IMR-90 (cell line): ENCODE results near the gene IL12RB2. TPM values are rescaled to one million over a fixed set of nuclear protein-coding genes. Genes with fewer than 3 reads are reported as not detected.

Experiments
- ATAC-seq: fragments of 200-7000 bp; cut with Tn5 transposase; 2 replicates; pipeline ENCODE4 v1.9.1; 2020; ENCODE audit warnings: low read depth, mild to moderate bottlenecking, moderate library complexity
- BruUV-seq: library from RNA; stranded (reverse); fragments of 400-500 nt; replicated peaks from 2 replicates; lab custom pipeline; 2021; lab: Mats Ljungman, UMichigan
- CTCF ChIA-PET: fragments of 300-600 bp; formaldehyde crosslinking; extraction: SDS; loops from one replicate; lab custom pipeline; 2021; ENCODE audit warnings: antibody characterized with exemption; lab: Yijun Ruan, JAX
- POLR2A ChIA-PET: fragments of 300-600 bp; sonication (Branson Sonifier 250); formaldehyde crosslinking; loops from one replicate; lab custom pipeline; 2022; ENCODE audit warnings: antibody characterized with exemption; ENCODE audit not compliant: unreplicated experiment; lab: Charles Lee
- DNase-seq: peaks from one replicate; pipeline ENCODE4 v3.0.0; 2013
- H2AFZ ChIP-seq: replicated peaks from 2 replicates; pipeline ENCODE3; 2013; ENCODE audit warnings: low read length, mild to moderate bottlenecking; ENCODE audit not compliant: poor library complexity
- H2AK5ac ChIP-seq: 2 replicates; pipeline ENCODE4 v1.6.1; 2013; ENCODE audit warnings: low read depth, low read length, inconsistent platforms
- H2AK9ac ChIP-seq: replicated peaks from 2 replicates; pipeline ENCODE3; 2013; ENCODE audit warnings: mild to moderate bottlenecking, low read depth, low read length, moderate library complexity; ENCODE audit not compliant: poor library complexity
- H2BK120ac ChIP-seq: 2 replicates; pipeline ENCODE4 v1.6.1; 2013; ENCODE audit warnings: low read depth, low read length, inconsistent platforms
- H2BK15ac ChIP-seq: 3 replicates; pipeline ENCODE4 v1.6.1; 2013; ENCODE audit warnings: low read depth, low read length, inconsistent platforms
- H2BK20ac ChIP-seq: 2 replicates; pipeline ENCODE4 v1.6.1; 2013; ENCODE audit warnings: low read depth, mild to moderate bottlenecking, inconsistent platforms, low read length, moderate library complexity
- H2BK5ac ChIP-seq: 2 replicates; pipeline ENCODE4 v1.6.1; 2013; ENCODE audit warnings: mild to moderate bottlenecking, low read depth, low read length, inconsistent platforms; ENCODE audit not compliant: poor library complexity, severe bottlenecking
- H3K14ac ChIP-seq: replicated peaks from 2 replicates; pipeline ENCODE4 v1.6.1; 2013; ENCODE audit warnings: low read depth, low read length, inconsistent platforms
- H3K18ac ChIP-seq: 2 replicates; pipeline ENCODE4 v1.6.1; 2013; ENCODE audit warnings: low read depth, low read length, control low read depth
- H3K23ac ChIP-seq: 2 replicates; pipeline ENCODE4 v1.6.1; 2013; ENCODE audit warnings: low read depth, low read length, inconsistent platforms
- H3K27ac ChIP-seq: 2 replicates; pipeline ENCODE4 v1.5.1; 2013; ENCODE audit warnings: mild to moderate bottlenecking, control low read depth, low read length; ENCODE audit not compliant: insufficient read depth
- H3K27me3 ChIP-seq: 2 replicates; pipeline ENCODE4 v1.6.1; 2013; ENCODE audit warnings: low read length; ENCODE audit not compliant: control insufficient read depth, insufficient read depth
- H3K36me3 ChIP-seq: 2 replicates; pipeline ENCODE4 v1.6.1; 2013; ENCODE audit warnings: low read length, mixed read lengths; ENCODE audit not compliant: control insufficient read depth, insufficient read depth
- H3K4ac ChIP-seq: 2 replicates; pipeline ENCODE4 v1.6.1; 2013; ENCODE audit warnings: low read depth, low read length, inconsistent platforms
- H3K4me1 ChIP-seq: 2 replicates; pipeline ENCODE4 v1.6.1; 2013; ENCODE audit warnings: low read length, mixed read lengths; ENCODE audit not compliant: control insufficient read depth, insufficient read depth
- H3K4me2 ChIP-seq: 2 replicates; pipeline ENCODE4 v1.6.1; 2013; ENCODE audit warnings: low read depth, mild to moderate bottlenecking, control low read depth, low read length, moderate library complexity
- H3K4me3 ChIP-seq: 2 replicates; pipeline ENCODE4 v1.5.1; 2013; ENCODE audit warnings: low read depth, mild to moderate bottlenecking, control low read depth, low read length, moderate library complexity; ENCODE audit not compliant: insufficient read depth
- H3K56ac ChIP-seq: 2 replicates; pipeline ENCODE4 v1.6.1; 2013; ENCODE audit warnings: low read length, inconsistent platforms; ENCODE audit not compliant: insufficient read depth; ENCODE audit errors: extremely low read depth
- H3K79me1 ChIP-seq, 2 experiments: 2 replicates each; pipeline ENCODE4 v1.6.1; 2013; ENCODE audit warnings: low read length in 2 of 2, inconsistent platforms in 1 of 2, low read depth in 1 of 2
- H3K9ac ChIP-seq: 2 replicates; pipeline ENCODE4 v1.6.1; 2013; ENCODE audit warnings: low read depth, low read length, control low read depth
- H3K9me1 ChIP-seq: 2 replicates; pipeline ENCODE4 v1.6.1; 2013; ENCODE audit warnings: low read length, inconsistent platforms; ENCODE audit not compliant: insufficient read depth
- H3K9me3 ChIP-seq: 2 replicates; pipeline ENCODE4 v1.6.1; 2013; ENCODE audit warnings: low read length; ENCODE audit not compliant: control insufficient read depth, insufficient read depth
- H4K20me1 ChIP-seq: 2 replicates; pipeline ENCODE4 v1.6.1; 2013; ENCODE audit warnings: low read length, inconsistent platforms; ENCODE audit not compliant: insufficient read depth
- H4K5ac ChIP-seq: 2 replicates; pipeline ENCODE4 v1.6.1; 2013; ENCODE audit warnings: mild to moderate bottlenecking, low read depth, low read length, control low read depth
- H4K8ac ChIP-seq, 2 experiments: 2 replicates each; pipeline ENCODE4 v1.6.1; 2013; ENCODE audit warnings: low read depth in 2 of 2, low read length in 2 of 2, control low read depth in 1 of 2, inconsistent platforms in 1 of 2
- H4K91ac ChIP-seq: 2 replicates; pipeline ENCODE4 v1.6.1; 2013; ENCODE audit warnings: low read depth, low read length, inconsistent platforms; ENCODE audit not compliant: insufficient read depth
- CEBPB ChIP-seq: IDR thresholded peaks from 2 replicates; pipeline ENCODE4 v1.6.1; 2012; ENCODE audit warnings: low read depth, low read length, improper control_type of control experiment
- MAZ ChIP-seq: IDR thresholded peaks from 2 replicates; pipeline ENCODE4 v1.6.1; 2012; ENCODE audit warnings: low read depth, mild to moderate bottlenecking, low read length, improper control_type of control experiment, moderate library complexity, borderline replicate concordance
- NFE2L2 ChIP-seq: fragments of 150-350 bp; IDR thresholded peaks from 2 replicates; pipeline ENCODE4 v1.6.1; 2016; ENCODE audit warnings: low read depth, mild to moderate bottlenecking, low read length
- WGBS, 2 experiments: methylation state at CpG; one replicate each; pipeline versions ENCODE4 v1.1.5 to v1.1.7; 2013; ENCODE audit warnings: missing lambda C conversion rate in 2 of 2; ENCODE audit not compliant: insufficient read length in 1 of 2; ENCODE audit errors: extremely low coverage in 2 of 2; 5-methylcytosine and 5-hydroxymethylcytosine counted together
- dilution Hi-C: fragments of 300-500 bp; cut with HindIII; formaldehyde crosslinking; loops from one replicate; pipeline ENCODE4 v1.14.3; 2018; ENCODE audit warnings: low sequenced_read_pairs; ENCODE audit not compliant: unreplicated experiment
- in situ Hi-C: fragments of 300-500 bp; cut with MboI; formaldehyde crosslinking; loops from 3 replicates; pipeline ENCODE4 v1.14.3; 2019; ENCODE audit warnings: low sequenced_read_pairs, inconsistent platforms, mixed read lengths
- intact Hi-C: fragments of 100-400 bp; cut with micrococcal nuclease; formaldehyde crosslinking; loops from 2 replicates; pipeline ENCODE4 v1.10.0; 2022
- polyA plus RNA-seq, 3 experiments: library from polyadenylated mRNA; depleted of rRNA; stranded (reverse); fragments of >200 nt; gene quantifications; 2 replicates each; pipeline ENCODE4 v1.2.3, GENCODE V29; 2012; ENCODE audit warnings: low replicate concordance in 1 of 3
- total RNA-seq: library from RNA; depleted of rRNA; stranded (reverse); fragments of >200 nt; gene quantifications from 2 replicates; pipeline ENCODE4 v1.2.3, GENCODE V29; 2012

The IL12RB2 gene
- total and polyA plus RNA-seq, 2 of the 4 experiments (the other 2 are of a cell fraction), result not detected

DNA sequence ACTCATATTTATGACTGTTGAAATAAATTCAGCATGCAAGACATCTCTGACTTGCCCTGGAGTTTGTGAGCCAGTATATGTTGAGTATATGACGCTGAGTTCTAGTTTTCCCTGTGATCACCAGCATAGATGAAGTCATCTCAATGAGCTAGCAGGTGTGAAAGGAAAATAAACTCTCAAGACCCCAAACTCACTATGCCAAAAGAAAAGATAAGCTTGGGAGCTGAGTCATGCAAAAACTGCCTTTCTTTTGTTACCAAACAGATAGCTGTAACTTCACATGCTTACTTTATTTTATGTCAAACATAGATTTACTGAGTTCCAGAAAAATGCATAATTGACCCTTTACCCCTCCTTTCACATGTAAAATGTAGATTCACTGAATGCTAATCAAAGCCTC lies 69.6 kb downstream of the IL12RB2 start:
- Histone ChIP-seq H3K79me1 (no peaks in the 10 kb centered on the region), H3K9me3 (no peaks in the 10 kb centered on the region), H2BK5ac (no peak overlapping the region), H4K91ac (no peak overlapping the region), H3K4me1 (no peaks in the 10 kb centered on the region), H3K9me1 (no peaks in the 10 kb centered on the region), H3K14ac (no peak overlapping the region), H3K36me3 (no peaks in the 10 kb centered on the region), H3K4me2 (no peak overlapping the region), H3K23ac (no peak overlapping the region), H3K56ac (no peak overlapping the region), H2BK120ac (no peak overlapping the region), H3K18ac (no peak overlapping the region), H3K9ac (no peak overlapping the region), H2AK5ac (no peak overlapping the region), H3K27me3 (no peaks in the 10 kb centered on the region), H2BK20ac (no peak overlapping the region), H4K20me1 (no peaks in the 10 kb centered on the region), H2AK9ac (no peak overlapping the region), H2BK15ac (no peak overlapping the region), H3K4me3 (no peak overlapping the region), H2AFZ (no peak overlapping the region), H3K27ac (no peak overlapping the region), H4K5ac (no peak overlapping the region), H3K4ac (no peak overlapping the region), H4K8ac (no peak overlapping the region)
- DNase-seq, result peak; percentile 68
- ChIA-PET CTCF (no interaction called here), POLR2A (interaction anchor here (0.5 kb wide), 1 partner anchor 10 kb away, joined by 6 read pairs; no protein-coding TSS in a partner anchor)
- dilution Hi-C loops (no loop called here), intact Hi-C loops (no loop called here), in situ Hi-C loops (no loop called here)
- TF ChIP-seq CEBPB, result no peak
- no peak for TF ChIP-seq MAZ
- TF ChIP-seq NFE2L2, result peak; percentile 51; the same call in 1 of the 2 replicates
- no TSS peak for BruUV-seq
- WGBS, 2 experiments, result no CpG with 5 or more reads among the region's 1 CpG
- ATAC-seq, result no peak
